Trophoblast cell (in vitro differentiated cells and primary cell): ENCODE data around the gene NXT2.

Source experiments
- DNase-seq, 2 donors: peaks; one replicate each; pipeline ENCODE4 v3.0.0-alpha.2; 2016
- H2AFZ ChIP-seq: 2 replicates; pipeline ENCODE4 v1.6.1; 2013; ENCODE audit warnings: low read length, moderate library complexity, mild to moderate bottlenecking; ENCODE audit not compliant: insufficient read depth, poor library complexity
- H2AK5ac ChIP-seq: 2 replicates; pipeline ENCODE4 v1.6.1; 2013; ENCODE audit warnings: mild to moderate bottlenecking, low read length
- H2BK120ac ChIP-seq: 2 replicates; pipeline ENCODE4 v1.6.1; 2013; ENCODE audit warnings: low read length, mild to moderate bottlenecking, moderate library complexity; ENCODE audit not compliant: insufficient read depth, poor library complexity
- H2BK12ac ChIP-seq: 2 replicates; pipeline ENCODE4 v1.6.1; 2013; ENCODE audit warnings: mild to moderate bottlenecking, low read length, moderate library complexity
- H2BK5ac ChIP-seq: 2 replicates; pipeline ENCODE4 v1.6.1; 2013; ENCODE audit warnings: low read length, low read depth, moderate library complexity, mild to moderate bottlenecking; ENCODE audit not compliant: poor library complexity
- H3K14ac ChIP-seq: 2 replicates; pipeline ENCODE4 v1.6.1; 2013; ENCODE audit warnings: mild to moderate bottlenecking, low read length
- H3K18ac ChIP-seq: 2 replicates; pipeline ENCODE4 v1.6.1; 2013; ENCODE audit warnings: mild to moderate bottlenecking, low read length
- H3K23ac ChIP-seq: 2 replicates; pipeline ENCODE4 v1.6.1; 2013; ENCODE audit warnings: low read length
- H3K27ac ChIP-seq: 2 replicates; pipeline ENCODE4 v1.5.1; 2013; ENCODE audit warnings: low read depth, mild to moderate bottlenecking, inconsistent platforms, low read length, moderate library complexity
- H3K27me3 ChIP-seq: 2 replicates; pipeline ENCODE4 v1.6.1; 2013; ENCODE audit warnings: inconsistent platforms, mild to moderate bottlenecking, low read length, moderate library complexity; ENCODE audit not compliant: insufficient read depth
- H3K36me3 ChIP-seq, 2 experiments: 1 replicate in 1 of 2; 2 replicates in 1 of 2; pipeline ENCODE4 v1.6.1; 2013; ENCODE audit warnings: low read length in 2 of 2, mild to moderate bottlenecking in 2 of 2, moderate library complexity in 1 of 2; ENCODE audit not compliant: insufficient read depth in 2 of 2, control insufficient read depth in 1 of 2
- H3K4ac ChIP-seq: 2 replicates; pipeline ENCODE4 v1.6.1; 2013; ENCODE audit warnings: low read depth, mild to moderate bottlenecking, low read length, moderate library complexity
- H3K4me1 ChIP-seq, 2 experiments: 1 replicate in 1 of 2; 2 replicates in 1 of 2; pipeline ENCODE4 v1.6.1; 2013; ENCODE audit warnings: low read length in 2 of 2, mild to moderate bottlenecking in 2 of 2, moderate library complexity in 1 of 2; ENCODE audit not compliant: insufficient read depth in 2 of 2, control insufficient read depth in 1 of 2
- H3K4me2 ChIP-seq: 2 replicates; pipeline ENCODE4 v1.6.1; 2013; ENCODE audit warnings: inconsistent platforms, mild to moderate bottlenecking, low read length, moderate library complexity
- H3K4me3 ChIP-seq: 2 replicates; pipeline ENCODE4 v1.5.1; 2013; ENCODE audit warnings: mild to moderate bottlenecking, low read depth, low read length, inconsistent platforms
- H3K79me1 ChIP-seq: one replicate; pipeline ENCODE4 v1.6.1; 2013; ENCODE audit warnings: low read length
- H3K79me2 ChIP-seq: 2 replicates; pipeline ENCODE4 v1.6.1; 2013; ENCODE audit warnings: low read length, mild to moderate bottlenecking; ENCODE audit not compliant: control insufficient read depth, insufficient read depth, poor library complexity
- H3K9ac ChIP-seq: 2 replicates; pipeline ENCODE4 v1.6.1; 2013; ENCODE audit warnings: mild to moderate bottlenecking, low read length
- H3K9me3 ChIP-seq: 2 replicates; pipeline ENCODE4 v1.6.1; 2013; ENCODE audit warnings: low read depth, mild to moderate bottlenecking, control low read depth, inconsistent platforms, low read length; ENCODE audit not compliant: insufficient read depth
- H4K12ac ChIP-seq: 2 replicates; pipeline ENCODE4 v1.6.1; 2013; ENCODE audit warnings: low read depth, mild to moderate bottlenecking, low read length, moderate library complexity
- H4K8ac ChIP-seq: 2 replicates; pipeline ENCODE4 v1.6.1; 2013; ENCODE audit warnings: low read depth, mild to moderate bottlenecking, low read length, moderate library complexity
- H4K91ac ChIP-seq: one replicate; pipeline ENCODE4 v1.6.1; 2013; ENCODE audit warnings: low read depth, mild to moderate bottlenecking, low read length, moderate library complexity
- WGBS: extraction: QIAGEN DNeasy Blood & Tissue Kit; methylation state at CpG from one replicate; pipeline ENCODE4 v1.1.7; 2013; ENCODE audit warnings: missing lambda C conversion rate; ENCODE audit not compliant: insufficient read length, insufficient coverage; ENCODE audit errors: extremely low coverage; 5-methylcytosine and 5-hydroxymethylcytosine counted together

The NXT2 gene

DNA sequence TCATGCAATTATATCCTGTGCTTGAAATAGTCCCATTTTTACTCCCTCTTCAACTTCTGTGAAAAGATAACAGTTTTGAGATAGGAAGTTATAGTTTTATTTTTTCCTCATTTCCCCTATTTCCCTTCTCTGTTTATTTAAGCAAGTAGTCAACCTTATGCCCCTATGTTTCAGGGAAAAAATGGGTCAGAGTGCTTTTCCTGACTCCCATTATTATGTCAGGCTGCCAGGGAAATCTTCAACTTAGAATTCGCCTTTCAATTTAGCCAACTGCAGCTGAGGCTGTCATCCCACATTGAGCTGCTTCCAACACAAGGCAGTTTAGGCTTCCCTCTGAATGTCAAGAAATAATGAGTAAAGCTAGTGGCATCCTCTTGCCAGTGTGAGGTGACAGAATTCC is 42.3 kb downstream of the NXT2 start:
- H2BK5ac ChIP-seq, result no peak overlapping the region
- H2AFZ ChIP-seq, result no peak overlapping the region
- H3K9ac ChIP-seq, result no peak overlapping the region
- no peak for DNase-seq
- H3K79me1 ChIP-seq, result no peaks in the 10 kb centered on the region
- H3K4ac ChIP-seq, result no peak overlapping the region
- no peaks in the 10 kb centered on the region for H3K9me3 ChIP-seq
- no peak overlapping the region for H3K27ac ChIP-seq
- H4K8ac ChIP-seq, result no peak overlapping the region
- H3K79me2 ChIP-seq, result no peaks in the 10 kb centered on the region
- no peak overlapping the region for H4K91ac ChIP-seq
- H2BK12ac ChIP-seq, result no peak overlapping the region
- no peaks in the 10 kb centered on the region for H3K4me1 ChIP-seq
- no peak overlapping the region for H3K4me3 ChIP-seq
- no peak overlapping the region for H3K14ac ChIP-seq
- no peaks in the 10 kb centered on the region for H3K27me3 ChIP-seq
- no peak overlapping the region for H2AK5ac ChIP-seq
- H4K12ac ChIP-seq, result no peak overlapping the region
- H3K36me3 ChIP-seq, result no peaks in the 10 kb centered on the region
- no peak overlapping the region for H3K4me2 ChIP-seq
- H3K18ac ChIP-seq, result no peak overlapping the region
- no peak overlapping the region for H3K23ac ChIP-seq
- H2BK120ac ChIP-seq, result no peak overlapping the region
- no CpG with 5 or more reads among the region's 1 CpG for WGBS

DNA sequence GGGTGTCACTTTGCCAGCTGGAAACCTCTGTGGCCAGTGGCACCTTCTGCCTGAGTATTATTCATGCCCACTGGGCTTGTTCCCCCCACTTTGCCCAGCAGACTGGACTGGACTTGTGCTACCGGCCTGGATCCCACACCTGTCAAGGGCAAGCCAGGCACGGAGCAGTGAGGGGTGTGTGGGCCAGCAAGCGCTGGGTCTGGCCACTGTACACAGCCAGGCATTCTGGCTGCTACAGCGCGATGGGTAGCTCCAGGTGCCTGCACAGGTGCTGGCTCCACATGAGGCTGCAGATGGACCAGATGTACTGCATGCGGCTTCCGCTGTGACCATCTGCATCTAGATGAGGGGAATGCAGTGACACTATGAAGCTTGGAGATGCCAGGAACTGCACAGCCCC is 48.8 kb downstream of the NXT2 start:
- no peaks in the 10 kb centered on the region for H3K9me3 ChIP-seq
- no peak overlapping the region for H3K14ac ChIP-seq
- H2BK12ac ChIP-seq, result no peak overlapping the region
- no peak overlapping the region for H2AFZ ChIP-seq
- H3K27ac ChIP-seq, result no peak overlapping the region
- H3K18ac ChIP-seq, result no peak overlapping the region
- H3K4me1 ChIP-seq, result peaks cover 0 to 3% of the 10 kb centered on the region in 2 experiments
- H3K79me1 ChIP-seq, result no peaks in the 10 kb centered on the region
- no peak overlapping the region for H3K9ac ChIP-seq
- no peak overlapping the region for H4K12ac ChIP-seq
- no peaks in the 10 kb centered on the region for H3K79me2 ChIP-seq
- no peak for DNase-seq
- H4K8ac ChIP-seq, result no peak overlapping the region
- H2BK5ac ChIP-seq, result no peak overlapping the region
- no peak overlapping the region for H2BK120ac ChIP-seq
- no peak overlapping the region for H3K4ac ChIP-seq
- no peaks in the 10 kb centered on the region for H3K27me3 ChIP-seq
- H3K4me3 ChIP-seq, result no peak overlapping the region
- H2AK5ac ChIP-seq, result no peak overlapping the region
- H3K4me2 ChIP-seq, result no peak overlapping the region
- no peak overlapping the region for H3K23ac ChIP-seq
- no peak overlapping the region for H4K91ac ChIP-seq
- no CpG with 5 or more reads among the region's 7 CpGs for WGBS
- no peaks in the 10 kb centered on the region for H3K36me3 ChIP-seq

GRCh38 chrX:109590176-109590575 is 53.5 kb downstream of the NXT2 start:
- Histone ChIP-seq H3K23ac (no peak overlapping the region), H3K9me3 (no peaks in the 10 kb centered on the region), H4K91ac (no peak overlapping the region), H3K4me3 (no peak overlapping the region), H3K14ac (no peak overlapping the region), H2BK5ac (no peak overlapping the region), H3K79me1 (peaks cover 2% of the 10 kb centered on the region), H3K4ac (no peak overlapping the region), H3K36me3 (no peaks in the 10 kb centered on the region), H4K12ac (no peak overlapping the region), H2AFZ (no peak overlapping the region), H4K8ac (no peak overlapping the region), H2BK120ac (no peak overlapping the region), H2AK5ac (no peak overlapping the region), H2BK12ac (no peak overlapping the region), H3K4me1 (peaks cover 0 to 6% of the 10 kb centered on the region in 2 experiments), H3K27me3 (no peaks in the 10 kb centered on the region), H3K9ac (no peak overlapping the region), H3K27ac (no peak overlapping the region), H3K4me2 (no peak overlapping the region), H3K79me2 (no peaks in the 10 kb centered on the region), H3K18ac (no peak overlapping the region)
- DNase-seq, result no peak
- WGBS, result no CpG with 5 or more reads among the region's 4 CpGs
